Esophagus mucosa (tissue), 1 donor: ENCODE measurements around the gene ARL5B. TPM values are rescaled to one million over a fixed set of nuclear protein-coding genes. Genes with fewer than 3 reads are reported as not detected.

Source experiments
- ATAC-seq: fragments of 200-7000 bp; cut with Tn5 transposase; one replicate; pipeline ENCODE4 v1.9.1; 2020
- total RNA-seq: library from RNA; stranded (reverse); gene quantifications from one replicate; pipeline ENCODE4 v1.2.4, GENCODE V29; 2023
- donor health status: DM: yes; HTN: yes; CAD: no.

The ARL5B gene
- total RNA-seq, 1 donor from 2014 or later: 9.5 TPM

- peak; percentile 71 for ATAC-seq
Measured at GRCh38 chr10:18659819-18660535, 746 bp downstream of the ARL5B start.

GRCh38 chr10:18660816-18661431 is 1.7 kb downstream of the ARL5B start:
- ATAC-seq: no peak

DNA sequence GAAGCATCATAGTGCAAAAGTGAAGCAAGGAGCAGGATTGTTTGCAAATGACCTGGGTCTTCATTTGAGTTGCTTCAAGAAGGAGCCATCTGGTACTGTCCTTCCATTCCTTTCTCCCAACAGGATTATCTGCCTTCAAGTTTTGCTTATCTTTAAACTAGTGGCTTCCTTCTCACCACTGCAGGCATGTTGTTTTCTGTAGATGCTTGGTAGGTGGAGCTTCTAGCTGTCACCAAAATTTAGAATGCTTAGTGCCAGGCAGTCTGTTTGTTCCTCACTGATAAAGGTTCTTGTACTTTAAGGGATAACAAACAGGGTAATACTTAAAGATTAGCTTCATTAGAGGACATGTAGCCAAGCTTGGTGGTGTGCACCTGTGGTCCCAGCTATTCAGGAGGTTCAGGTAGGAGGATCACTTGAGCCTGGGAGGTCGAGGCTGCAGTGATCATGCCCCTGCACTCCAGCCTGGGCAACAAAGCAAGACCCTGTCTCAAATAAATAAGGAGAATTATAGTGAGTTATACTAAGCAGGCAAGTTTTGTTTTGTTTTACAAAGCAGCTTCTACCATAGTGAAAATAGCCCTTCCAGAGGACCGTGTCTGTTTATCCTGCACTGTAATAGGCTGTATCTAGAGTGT is 5.7 kb downstream of the ARL5B start:
- ATAC-seq: no peak

DNA sequence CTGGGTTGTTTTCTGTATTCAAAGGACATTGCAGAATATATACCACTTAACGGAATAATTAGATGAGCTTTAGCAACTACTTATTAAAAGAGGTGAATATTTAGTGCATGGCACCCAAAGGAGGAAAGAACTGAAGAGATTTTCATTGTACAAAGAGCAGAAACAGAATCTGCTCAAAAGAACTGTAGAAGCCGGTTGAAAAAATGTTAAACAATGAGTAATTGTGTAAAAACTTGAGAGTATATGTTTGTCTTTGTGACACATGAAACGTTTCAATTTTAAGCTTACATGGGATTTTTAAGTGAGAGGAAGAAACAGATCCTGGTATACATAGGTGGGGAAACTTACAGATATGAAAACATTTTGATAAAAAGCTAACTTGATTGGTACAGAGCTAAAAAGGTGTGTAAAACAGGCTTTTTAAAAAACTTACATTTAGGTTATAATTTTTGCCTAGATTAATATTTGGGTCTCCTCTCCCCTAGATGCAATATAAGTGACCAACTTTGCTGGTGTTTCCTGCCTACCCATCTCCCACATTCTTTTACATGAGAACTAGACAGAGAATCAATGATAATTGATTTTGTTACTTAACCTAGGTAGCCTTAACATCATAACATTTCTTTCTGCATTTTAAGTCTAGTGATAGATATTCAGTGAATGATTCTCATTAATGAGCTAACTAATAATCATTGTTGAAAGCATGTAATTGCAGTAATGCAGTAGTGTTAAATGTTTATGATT is 6.8 kb downstream of the ARL5B start:
- ATAC-seq: no peak

DNA sequence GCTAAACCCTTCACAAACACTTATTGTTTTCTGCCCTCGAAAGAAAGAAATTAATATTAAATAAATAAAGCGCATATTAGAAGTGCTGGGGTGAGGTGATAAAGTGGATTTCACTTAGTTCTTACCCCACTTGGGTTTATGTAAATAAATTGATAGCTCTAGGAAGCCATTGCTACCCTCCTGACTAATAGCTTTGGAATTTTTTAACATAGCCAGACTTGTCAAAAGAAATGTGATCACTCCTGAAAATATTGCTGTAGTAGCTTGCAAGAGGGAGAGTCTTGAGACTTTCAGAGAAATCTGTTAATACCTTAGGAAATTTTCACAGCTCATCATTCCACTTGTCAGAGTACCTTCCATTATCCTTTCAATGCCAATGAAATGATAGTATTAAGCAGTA is 7.6 kb downstream of the ARL5B start:
- ATAC-seq: peak; percentile 77

- no peak for ATAC-seq
Measured at GRCh38 chr10:18668026-18668425, 8.8 kb downstream of the ARL5B start.

DNA sequence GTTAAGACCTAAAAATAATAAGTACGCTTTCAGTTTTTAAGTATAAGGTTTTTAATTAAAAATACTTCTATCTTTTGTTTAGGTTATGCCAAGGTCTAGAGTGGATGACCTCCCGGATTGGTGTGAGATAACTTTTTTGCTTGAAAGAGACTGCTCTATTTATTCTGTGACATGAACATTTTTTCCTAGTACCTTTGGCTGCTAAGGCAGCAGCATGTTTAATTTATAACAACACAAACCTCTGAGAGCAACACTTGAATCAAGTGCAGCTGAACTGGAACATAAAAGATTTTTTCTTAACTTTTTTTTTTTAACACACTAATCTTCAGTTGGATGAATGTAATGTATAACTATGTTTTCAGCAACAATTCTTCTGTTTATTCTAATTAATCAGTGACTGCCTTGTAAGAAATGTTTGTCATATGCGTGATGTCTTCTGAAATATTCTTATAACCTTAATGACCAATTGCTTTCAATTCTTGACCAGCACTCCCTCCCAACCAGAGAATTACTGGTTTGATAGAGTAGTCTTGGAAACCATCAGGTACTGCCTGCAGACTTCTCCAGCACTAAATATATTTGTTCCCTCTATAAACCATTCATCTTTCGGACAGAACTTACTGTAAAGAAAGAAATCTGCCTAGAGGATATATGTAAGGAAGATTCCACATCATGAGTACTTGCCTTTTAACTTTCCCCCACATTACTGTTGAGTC is 16.0 kb downstream of the ARL5B start:
- ATAC-seq: no peak

DNA sequence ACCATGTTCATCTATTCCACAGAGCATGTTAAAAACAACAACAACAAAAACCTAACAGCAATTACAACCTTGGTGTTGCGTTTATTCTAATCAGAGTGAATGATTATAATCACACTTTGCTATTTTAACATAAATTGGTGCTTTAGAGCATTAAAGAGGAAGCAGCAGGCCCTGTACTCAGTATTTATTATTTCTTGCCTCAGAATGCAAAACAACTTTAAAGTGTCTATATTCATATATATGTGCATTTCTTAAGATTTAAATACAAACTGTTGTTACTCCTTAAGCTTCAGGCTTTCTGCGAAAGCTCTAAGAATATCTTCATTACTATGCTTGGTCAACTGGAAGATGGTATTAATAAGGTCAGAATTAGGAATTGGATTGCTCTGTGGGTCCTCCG is 21.5 kb downstream of the ARL5B start:
- ATAC-seq: no peak

DNA sequence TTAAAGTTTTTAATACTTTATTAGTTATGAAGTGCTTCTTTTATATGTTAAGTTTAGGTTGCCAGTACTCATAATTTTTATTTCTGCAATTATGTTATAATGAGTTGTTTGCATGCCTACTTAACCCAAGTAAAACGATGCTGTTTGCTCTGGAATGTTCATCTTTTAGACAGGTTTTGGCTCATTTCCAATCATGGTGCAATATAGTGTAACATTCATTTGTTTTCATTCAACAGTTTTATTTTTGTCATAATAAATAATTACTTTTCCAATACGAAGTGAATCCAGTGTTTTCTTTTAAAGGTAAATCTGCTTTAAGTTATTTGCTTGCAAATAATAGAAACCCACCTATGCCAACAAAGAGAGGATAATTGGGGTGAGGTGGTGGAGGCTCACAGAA is 22.1 kb downstream of the ARL5B start:
- no peak for ATAC-seq

DNA sequence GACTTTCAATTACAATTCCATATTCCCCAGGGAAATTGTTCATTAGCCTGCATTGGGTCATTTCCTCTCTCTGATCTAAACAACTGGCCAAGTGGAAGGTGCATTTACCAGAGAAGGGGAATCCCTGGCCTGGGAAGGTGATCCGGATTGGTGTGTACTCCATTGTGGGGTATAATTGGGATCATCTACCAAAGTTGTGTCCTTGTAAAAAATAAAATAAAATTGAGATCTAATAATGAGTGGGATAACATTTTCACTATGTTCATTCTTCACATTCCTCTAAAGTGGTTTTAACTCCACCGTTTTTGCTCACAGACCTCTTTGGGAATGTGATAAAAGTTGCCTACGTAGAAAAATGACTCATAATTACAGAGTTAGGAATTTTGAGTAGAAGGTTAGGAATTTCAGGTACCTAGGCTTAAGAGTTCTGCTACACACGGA is 22.8 kb downstream of the ARL5B start:
- no peak for ATAC-seq

DNA sequence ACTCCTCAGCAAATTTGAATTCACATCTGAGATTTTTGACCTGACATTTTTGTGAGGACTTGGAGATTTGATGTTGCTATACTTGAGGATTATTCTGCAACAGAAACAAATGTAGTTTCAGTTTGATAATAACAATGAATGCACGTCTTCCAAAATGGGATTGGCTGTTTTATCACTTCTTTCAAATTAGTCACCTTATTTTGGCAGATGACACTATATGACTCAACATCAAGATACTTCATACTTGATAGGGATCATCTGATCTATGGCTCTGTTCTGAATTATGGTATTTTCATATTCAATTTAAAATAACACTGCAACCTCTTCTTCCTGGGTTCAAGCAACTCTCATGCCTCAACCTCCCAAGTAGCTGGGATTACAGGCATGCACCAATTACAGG is 24.2 kb downstream of the ARL5B start:
- peak; percentile 43 for ATAC-seq

DNA sequence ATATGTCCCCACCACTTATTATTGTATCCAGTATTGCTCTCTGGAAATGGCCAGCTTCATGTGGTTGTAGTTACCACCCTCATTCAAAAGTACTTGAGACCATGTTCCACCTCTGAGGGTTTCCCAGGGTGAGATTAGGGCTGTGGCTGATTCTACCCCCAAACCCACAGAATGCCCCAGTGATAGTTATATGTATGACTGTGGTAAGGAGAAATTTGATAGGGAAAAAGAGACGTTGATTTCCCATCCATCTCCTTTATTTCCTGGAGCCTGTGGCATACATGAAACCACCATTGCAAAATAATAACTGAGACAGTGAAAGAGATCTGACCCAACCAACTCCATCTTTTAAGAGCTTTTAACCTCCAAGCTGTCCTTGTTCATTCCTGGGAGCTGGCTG is 25.2 kb downstream of the ARL5B start:
- ATAC-seq: no peak

DNA sequence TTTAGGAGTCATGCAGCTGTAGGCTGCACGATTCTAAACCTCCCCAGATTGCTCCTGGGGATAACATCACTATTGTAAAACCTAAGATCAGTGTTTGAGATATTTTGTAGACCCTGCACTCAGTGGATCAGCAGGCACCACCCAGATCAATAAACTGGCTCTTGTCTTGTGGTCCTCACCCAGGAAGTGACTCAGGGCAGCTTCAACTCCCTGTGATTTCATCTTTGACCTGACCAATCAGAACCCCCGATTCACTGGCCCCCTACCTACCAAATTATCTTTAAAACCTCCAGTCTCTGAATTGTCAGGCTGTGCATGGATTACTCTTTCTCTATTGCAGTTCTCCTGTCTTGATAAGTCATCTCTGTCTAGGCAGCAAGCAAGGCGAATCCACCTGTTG is 25.7 kb downstream of the ARL5B start:
- no peak for ATAC-seq

DNA sequence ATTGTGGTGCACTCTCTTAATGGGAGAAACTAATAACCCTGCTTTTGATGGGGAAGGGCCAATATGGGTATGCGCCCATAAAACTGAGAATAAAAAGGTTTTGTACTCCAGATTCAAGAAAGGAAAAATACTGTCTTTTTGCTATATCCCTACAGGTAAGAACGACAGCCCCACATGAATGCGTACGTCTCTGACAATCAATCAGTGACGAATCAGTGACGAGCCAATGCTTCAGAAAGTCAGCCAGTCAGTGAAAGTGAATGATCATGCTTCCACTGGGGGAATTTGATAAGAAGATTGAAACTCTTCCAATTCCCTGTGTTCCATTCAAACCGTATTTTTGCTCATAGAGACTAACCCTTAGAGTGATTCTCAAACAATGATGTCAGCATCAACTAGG is 26.3 kb downstream of the ARL5B start:
- no peak for ATAC-seq

GRCh38 chr10:18687195-18687594 is 28.0 kb downstream of the ARL5B start:
- ATAC-seq: no peak

- no peak for ATAC-seq
Measured at GRCh38 chr10:18687706-18688105, 28.5 kb downstream of the ARL5B start.

- peak; percentile 56 for ATAC-seq
Measured at GRCh38 chr10:18689498-18689897, 30.3 kb downstream of the ARL5B start.

DNA sequence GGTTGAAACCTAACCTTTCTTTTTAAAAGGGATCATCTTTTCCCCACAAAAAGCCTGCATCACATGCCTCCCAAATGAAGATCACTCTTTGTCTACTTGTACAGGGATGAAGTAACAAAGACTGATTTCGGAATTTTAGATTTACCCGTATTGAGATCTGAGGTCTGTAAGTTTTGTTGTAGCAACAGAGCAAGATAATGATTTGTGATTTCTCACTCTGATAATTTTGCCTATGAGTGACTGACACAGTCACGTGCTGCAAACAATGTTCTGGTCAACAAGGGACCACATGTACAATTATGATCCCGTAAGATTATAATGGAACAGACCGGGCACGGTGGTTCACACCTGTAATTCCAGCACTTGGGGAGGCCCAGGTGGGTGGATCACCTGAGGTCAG is 31.3 kb downstream of the ARL5B start:
- no peak for ATAC-seq

GRCh38 chr10:18699849-18700840 is 40.9 kb downstream of the ARL5B start:
- ATAC-seq: no peak

DNA sequence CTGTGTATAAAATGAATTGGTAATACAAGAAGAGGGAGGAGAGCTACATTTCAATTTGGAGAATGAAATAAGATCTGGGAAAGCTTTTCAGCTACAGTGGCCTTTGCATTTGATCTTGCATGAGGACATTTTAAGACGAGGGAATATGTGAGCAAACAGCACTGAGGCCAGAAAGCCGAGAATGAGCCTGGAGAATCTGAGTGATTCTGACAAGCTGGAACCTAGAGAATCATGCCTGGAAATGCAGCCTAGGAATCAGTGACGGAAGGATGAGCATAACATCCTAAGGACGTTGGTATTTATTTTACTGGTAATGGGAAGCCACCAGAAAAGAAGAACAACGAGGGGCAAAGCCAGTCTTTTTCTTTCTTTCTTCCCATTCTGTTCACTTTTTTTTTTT is 44.3 kb downstream of the ARL5B start:
- ATAC-seq: no peak

GRCh38 chr10:18710201-18710653 is 51.0 kb downstream of the ARL5B start:
- no peak for ATAC-seq
